Measurements from ENCODE around the gene F11.
"Not testable (repeated sequence)": the region's sequence is repeated elsewhere in the genome, so short reads cannot be mapped to it uniquely, and the experiment has no call there.

Gene F11

DNA sequence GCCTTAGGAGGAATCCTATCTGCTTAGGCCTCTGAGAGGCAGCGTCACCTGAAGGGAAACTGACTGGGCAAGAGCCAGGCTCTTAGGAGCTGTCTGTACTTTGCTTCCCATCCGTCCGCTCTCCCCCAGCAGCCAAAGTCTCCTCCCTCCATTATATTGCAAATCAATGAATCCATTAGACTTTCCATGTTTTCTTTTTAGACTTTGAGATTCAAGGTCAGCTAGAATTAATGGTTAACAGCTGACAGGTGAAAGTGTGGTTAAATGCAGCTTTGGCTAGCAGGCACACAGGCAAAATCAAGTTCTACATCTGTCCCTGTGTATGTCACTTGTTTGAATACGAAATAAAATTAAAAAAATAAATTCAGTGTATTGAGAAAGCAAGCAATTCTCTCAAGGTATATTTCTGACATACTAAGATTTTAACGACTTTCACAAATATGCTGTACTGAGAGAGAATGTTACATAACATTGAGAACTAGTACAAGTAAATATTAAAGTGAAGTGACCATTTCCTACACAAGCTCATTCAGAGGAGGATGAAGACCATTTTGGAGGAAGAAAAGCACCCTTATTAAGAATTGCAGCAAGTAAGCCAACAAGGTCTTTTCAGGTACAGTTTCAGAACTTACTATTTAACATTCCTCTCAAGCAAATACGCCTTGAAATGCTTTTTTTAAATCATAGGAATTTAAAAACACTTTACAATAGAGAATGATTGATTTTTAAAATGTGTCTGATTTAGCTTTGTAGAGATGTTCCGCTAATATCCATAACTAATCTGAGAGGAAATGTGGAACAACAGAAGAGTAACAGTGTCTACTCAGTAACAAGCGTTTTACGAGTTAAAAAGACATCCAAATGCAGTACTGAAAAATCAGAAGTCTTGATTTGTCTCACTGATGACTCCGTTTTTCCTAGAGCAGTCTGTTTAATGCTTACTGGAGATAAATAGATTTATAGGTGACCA, at the start of gene F11:
TSS of gene F11 (plus strand) at position 507 of the 970 bp plus-strand sequence. CDS start 948 bp downstream, outside the sequence.
- DNase-seq, result no peak

DNA sequence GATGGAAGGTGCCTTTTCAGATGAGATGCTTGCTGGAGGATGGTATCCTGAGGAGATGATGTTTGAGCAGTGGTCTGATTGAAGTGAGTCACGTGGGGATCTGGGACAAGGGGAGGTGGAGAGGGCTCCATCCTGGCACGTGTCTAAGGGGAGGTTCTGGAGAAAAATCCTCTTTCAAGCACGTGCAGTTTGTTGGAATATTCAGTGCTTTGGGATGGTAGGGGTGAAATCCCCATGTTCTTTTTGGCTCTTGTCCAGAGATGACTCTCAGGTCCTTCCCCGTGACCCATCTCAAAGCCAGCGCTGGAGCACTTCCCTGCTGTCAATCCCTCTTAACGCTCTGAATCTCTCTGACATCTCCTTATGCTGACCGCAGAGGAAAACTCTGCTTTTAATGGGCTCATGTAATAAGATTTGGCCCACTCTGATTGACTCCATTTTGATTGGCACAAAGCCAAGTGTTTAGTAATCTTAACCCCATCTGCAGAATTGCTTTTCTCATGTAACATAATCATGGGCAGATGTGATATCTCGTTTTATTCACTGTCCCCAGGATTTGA, 49.4 kb upstream of the F11 start:
- no peak for DNase-seq

DNA sequence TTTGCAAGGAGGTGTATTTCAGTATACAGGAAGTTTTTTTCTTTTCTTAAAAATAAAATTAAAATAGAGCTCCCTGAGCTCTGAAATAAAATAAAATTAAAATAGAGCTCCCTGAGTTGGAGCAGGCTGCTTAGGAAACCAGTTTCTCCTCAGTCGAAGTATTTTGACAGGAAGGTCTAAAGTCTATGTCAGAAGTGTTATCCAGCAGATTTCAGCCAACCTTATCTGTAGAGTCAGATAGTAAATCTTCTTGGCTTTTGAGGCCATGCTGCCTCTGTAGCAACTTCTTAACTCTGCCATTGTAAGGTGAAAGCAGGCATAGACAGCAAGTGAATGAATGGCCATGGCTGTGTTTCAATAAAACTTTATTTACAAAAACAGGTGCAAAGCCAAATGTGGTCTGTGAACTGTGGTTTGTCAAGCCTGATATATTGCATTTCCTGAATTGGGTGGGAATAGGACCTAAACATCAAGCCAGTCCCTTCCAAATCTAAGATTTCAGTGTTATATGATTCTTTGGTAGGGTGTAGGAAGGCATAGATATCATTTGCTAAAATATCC, 48.2 kb upstream of the F11 start:
- DNase-seq, result no peak

DNA sequence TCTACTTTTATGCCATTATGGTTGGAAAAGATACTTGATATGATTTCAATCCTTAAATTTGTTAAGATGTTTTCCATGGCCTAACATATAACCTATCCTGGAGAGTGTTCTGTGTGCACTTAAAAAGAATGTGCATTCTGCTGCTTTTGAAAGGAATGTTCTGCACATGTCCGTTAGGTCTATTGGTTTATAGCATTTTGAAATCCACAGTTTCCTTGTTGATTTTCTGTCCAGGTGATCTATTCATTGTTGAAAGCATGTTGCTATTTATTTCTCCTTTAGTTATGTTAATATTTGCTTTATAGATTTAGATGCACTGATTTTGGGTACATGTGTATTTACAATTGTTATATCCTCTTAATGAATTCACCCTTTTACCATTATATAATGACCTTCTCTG, 44.4 kb upstream of the F11 start:
- DNase-seq, result no peak

DNA sequence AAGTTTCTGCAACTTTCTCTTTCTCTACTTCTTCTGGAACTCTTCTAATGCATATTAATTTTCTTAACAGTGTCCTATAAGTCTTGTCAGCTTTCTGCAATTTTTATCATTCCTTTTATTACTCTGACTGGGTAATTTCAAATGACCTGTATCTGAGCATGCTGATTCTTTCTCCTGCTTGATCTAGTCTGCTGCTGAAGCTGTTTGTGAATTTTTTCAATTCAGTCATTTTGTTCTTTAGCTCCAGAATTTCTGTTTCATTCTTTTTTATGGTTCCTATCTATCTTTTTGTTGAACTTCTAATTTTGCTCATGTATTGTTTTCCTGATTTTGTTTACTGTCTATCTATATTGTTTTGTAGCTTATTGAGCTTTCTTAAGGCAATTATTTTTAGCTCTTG, 40.1 kb upstream of the F11 start:
- no peak for DNase-seq

- no peak for DNase-seq
Measured at GRCh38 chr4:186226521-186227189, 39.3 kb upstream of the F11 start.

- no peak for DNase-seq
Measured at GRCh38 chr4:186227221-186227620, 38.8 kb upstream of the F11 start, which contains the start of gene KLKB1. TSS of gene KLKB1 (plus strand) at chr4:186227507. CDS start at chr4:186228196, 689 bp downstream.

- no peak for DNase-seq
Measured at GRCh38 chr4:186227744-186228513, 38.1 kb upstream of the F11 start.

GRCh38 chr4:186228514-186228894, 37.5 kb upstream of the F11 start:
- DNase-seq, result no peak

GRCh38 chr4:186234367-186234766, 31.6 kb upstream of the F11 start:
- DNase-seq, result no peak

DNA sequence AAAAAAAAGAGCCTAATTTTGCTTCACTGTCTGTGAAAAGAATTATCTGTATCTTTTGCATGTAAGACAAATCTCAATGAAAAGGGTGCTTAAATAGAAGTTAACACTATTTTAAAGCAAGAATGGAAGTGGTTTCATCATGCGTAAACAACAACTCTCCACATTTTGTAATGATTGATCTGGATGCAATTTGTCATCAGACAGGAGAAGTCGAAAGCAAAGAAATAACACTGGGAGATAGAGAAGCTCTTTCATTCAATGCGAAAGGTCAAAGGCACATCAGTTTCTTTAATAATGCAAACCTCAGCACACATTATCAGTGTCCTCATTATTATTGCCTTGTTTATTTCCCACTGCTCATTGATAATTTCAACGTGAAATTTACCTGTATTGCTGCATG, 29.9 kb upstream of the F11 start:
- no peak for DNase-seq

- no peak for DNase-seq
Measured at GRCh38 chr4:186240452-186240847, 25.5 kb upstream of the F11 start.

DNA sequence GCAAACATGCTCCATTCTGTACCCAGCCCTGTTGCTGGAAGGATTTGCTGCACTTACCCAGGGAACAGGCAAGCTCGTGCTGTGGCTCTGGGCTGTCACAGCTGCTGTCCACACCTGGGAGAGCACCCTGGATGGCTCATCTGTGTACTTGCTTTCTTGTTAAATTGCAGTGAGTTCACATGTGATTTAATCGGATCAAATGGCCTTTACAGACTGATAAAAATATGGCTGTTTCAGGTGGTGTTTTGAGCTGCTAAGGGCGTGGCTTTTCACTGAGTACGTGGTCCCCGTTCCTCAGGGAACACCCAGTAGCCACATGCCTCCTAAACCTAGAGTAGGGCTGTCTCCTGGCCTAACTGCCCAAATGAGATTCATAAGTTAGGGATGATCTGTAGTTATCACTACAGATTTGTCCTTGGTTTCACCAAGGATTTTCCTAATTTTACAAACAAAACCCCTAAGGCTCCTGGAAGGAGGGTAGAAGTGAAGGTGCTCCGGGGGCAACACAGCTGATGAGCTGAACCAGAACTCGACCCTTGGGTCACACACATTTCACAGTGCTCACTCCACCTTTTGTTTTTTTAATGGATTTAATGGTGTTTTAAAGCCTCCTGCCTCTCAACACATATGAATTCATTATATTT, 25.0 kb upstream of the F11 start:
- DNase-seq, result no peak

DNA sequence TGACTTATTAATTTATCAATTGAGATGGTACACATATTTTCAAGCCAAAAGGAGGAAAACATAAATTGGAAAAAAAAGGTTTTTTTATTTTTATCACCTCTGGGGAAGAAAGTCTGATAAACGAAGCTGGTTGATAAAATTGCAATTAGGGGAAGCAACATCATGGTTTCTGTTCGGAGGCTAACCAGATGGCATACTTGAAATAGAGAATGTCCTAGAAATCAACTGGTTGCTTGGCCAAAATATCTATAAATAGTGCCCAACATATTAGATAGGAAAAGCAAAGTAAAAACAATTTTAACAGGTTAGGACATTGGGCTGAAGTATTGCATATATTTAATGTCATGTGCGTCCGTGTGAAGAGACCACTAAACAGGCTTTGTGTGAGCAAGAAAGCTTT, 24.4 kb upstream of the F11 start:
- DNase-seq, result no peak

- DNase-seq, result not testable (repeated sequence)
Measured at GRCh38 chr4:186242031-186242430, 24.0 kb upstream of the F11 start.

DNA sequence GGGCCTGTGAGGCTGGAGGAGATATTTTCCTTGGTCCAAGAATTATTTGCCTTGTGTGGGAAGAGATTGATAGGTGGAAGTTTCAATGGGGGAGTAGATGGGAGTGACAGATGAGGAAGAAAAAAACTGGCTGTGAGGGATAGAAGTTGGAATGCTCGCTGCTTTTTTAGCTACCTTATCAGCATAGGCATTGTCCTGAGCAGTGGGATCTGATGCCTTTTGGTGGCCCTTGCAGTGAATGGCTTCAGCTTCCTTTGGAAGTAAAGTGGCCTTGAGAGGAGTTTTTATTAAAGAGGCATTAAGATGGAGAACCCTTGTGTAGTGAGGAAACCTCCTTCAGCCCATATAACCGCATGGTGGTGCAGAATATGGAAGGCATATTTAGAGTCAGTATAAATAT, 22.7 kb upstream of the F11 start:
- no peak for DNase-seq

DNA sequence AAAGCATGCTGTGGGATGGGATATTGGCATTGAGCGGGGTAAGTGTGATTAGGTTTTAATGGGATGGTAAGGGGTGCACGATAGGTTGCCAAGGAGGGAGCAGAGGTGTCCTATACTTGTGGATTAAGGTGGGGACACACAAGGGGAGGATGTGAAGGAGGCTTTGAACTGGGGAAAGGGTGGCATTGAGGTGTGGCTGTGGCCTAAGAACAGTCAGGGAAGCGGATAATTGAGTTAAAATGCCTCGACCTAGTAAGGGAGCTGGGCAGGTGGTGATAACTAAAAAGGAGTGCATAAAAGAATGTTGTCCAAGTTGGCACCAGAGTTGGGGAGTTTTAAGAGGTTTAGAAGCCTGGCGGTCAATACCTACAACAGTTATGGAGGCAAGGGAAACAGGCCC, 21.2 kb upstream of the F11 start:
- no peak for DNase-seq

DNA sequence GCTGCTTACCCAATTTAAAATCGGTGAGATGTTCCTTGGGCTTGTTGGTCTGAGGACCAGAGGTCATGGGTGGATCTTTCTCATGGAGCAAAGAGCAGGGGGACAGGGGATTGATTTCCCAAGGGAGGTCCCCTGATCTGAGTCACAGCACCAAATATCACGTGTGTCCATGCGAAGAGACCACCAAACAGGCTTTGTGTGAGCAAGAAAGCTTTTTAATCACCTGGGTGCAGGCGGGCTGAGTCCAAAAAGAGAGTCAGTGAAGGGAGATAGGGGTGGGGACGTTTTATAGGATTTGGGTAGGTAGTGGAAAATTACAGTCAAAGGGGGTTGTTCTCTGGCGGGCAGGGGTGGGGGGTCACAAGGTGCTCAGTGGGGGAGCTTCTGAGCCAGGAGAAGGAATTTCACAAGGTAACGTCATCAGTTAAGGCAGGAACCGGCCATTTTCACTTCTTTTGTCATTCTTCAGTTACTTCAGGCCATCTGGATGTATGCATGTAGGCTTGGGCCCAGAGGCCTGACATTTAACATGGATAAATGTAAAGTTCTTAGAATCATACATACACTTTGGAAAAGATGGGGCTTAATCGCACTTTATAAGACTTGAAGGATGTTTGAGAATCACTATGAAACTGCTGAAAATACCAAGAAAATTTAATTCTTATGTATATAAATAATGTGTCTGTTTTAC, 18.8 kb upstream of the F11 start:
- DNase-seq, result not testable (repeated sequence)

DNA sequence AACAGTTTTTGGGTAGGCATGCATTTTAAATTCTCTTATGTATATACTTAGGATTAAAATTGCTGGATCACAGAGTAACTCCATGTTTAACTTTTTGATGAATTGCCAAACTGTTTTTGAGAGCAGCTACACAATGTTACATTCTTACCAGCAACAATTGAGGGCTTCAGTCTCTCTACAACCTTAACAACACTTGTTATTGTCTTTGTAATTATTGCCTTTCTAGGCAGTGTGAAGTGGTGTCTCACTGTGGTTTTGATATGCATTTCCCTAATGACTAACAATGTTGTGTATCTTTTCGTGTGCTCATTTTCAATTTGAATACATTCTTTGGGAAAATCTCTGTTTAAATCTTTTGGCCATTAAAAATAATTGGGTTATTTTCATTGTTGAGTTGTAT, 17.3 kb upstream of the F11 start:
- no peak for DNase-seq

DNA sequence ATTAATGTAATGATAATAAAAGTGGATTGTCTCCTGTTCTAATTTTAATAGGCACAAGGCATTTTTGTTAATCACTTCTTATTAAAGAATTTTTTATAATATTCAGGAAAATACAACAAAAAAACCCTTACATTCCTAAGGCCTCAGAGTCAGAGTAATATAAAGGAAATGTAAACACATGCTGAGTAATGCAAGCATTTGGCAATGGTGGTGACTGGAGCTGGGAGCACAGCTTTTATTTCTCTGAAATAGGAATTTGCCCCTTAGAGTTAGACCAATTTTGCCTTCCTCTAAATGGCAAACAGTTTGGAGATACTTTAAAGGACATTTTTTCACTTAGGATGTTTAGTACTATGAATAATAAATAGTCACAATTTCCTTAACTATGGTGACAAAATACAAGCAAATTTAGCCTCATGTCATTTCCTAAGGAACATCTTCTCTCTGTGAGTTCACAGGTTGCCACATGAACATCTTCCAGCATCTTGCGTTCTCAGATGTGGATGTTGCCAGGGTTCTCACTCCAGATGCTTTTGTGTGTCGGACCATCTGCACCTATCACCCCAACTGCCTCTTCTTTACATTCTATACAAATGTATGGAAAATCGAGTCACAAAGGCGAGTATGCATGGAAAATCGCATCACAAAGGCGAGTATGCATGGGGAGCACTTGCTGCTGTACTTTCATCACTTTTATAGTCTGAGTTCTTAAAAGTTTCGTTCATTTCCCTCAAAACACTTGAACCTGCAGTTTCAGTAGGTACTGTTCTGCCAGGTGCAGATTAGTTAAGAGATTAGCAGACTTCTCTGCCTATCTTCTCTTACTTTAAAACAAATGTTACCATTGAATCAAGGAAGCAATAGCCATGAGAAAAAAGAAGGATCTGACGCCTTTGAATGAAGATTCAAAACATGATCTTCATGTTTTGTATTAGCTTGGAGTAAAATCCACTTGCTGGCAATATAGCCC, 15.9 kb upstream of the F11 start:
- no peak for DNase-seq
